RKO (cell line): ENCODE results near the gene KIF26B.
"Not testable (repeated sequence)": the region's sequence is repeated elsewhere in the genome, so short reads cannot be mapped to it uniquely, and the experiment has no call there.

Source experiments
- DNase-seq: peaks from one replicate; pipeline ENCODE4 v3.0.0-alpha.2; 2016; ENCODE audit warnings: low spot score

Gene KIF26B

GRCh38 chr1:245684166-245684565 lies 529.4 kb downstream of the KIF26B start:
- DNase-seq: no peak

- DNase-seq: no peak
These were observed 529.8 kb downstream of the KIF26B start for GRCh38 chr1:245684571-245684970.

GRCh38 chr1:245685111-245685810 lies 530.5 kb downstream of the KIF26B start:
- no peak for DNase-seq

GRCh38 chr1:245686006-245686405 lies 531.2 kb downstream of the KIF26B start:
- no peak for DNase-seq

GRCh38 chr1:245686446-245687030 lies 531.8 kb downstream of the KIF26B start:
- no peak for DNase-seq

GRCh38 chr1:245687152-245687635 lies 532.4 kb downstream of the KIF26B start:
- DNase-seq: no peak

GRCh38 chr1:245687636-245688535 lies 533.1 kb downstream of the KIF26B start:
- no peak for DNase-seq

- DNase-seq: no peak
These were observed 534.0 kb downstream of the KIF26B start for GRCh38 chr1:245688536-245689453.

- DNase-seq: no peak
These were observed 535.4 kb downstream of the KIF26B start for GRCh38 chr1:245690156-245690690.

- DNase-seq: no peak
These were observed 536.3 kb downstream of the KIF26B start for GRCh38 chr1:245690946-245691541.

GRCh38 chr1:245691897-245692296 lies 537.1 kb downstream of the KIF26B start:
- DNase-seq: no peak

- no peak for DNase-seq
These were observed 537.5 kb downstream of the KIF26B start for GRCh38 chr1:245692318-245692717.

- DNase-seq: no peak
These were observed 538.5 kb downstream of the KIF26B start for GRCh38 chr1:245693116-245693793.

- no peak for DNase-seq
These were observed 539.4 kb downstream of the KIF26B start for GRCh38 chr1:245693941-245694752.

- DNase-seq: no peak
These were observed 540.0 kb downstream of the KIF26B start for GRCh38 chr1:245694753-245695195.

- no peak for DNase-seq
These were observed 540.4 kb downstream of the KIF26B start for GRCh38 chr1:245695211-245695610.

- DNase-seq: not testable (repeated sequence)
These were observed 540.9 kb downstream of the KIF26B start for GRCh38 chr1:245695701-245696100.

- DNase-seq: no peak
These were observed 543.3 kb downstream of the KIF26B start for GRCh38 chr1:245698116-245698515.

GRCh38 chr1:245698860-245699259 lies 544.1 kb downstream of the KIF26B start:
- DNase-seq: no peak
